Smooth muscle cell (in vitro differentiated cells): ENCODE results near the gene INPP4A. TPM values are rescaled to one million over a fixed set of nuclear protein-coding genes. Genes with fewer than 3 reads are reported as not detected.
A peak's percentile ranks its signal among the peaks of the same experiment; 100 is the strongest.

Source experiments
- DNase-seq: peaks from one replicate; lab custom pipeline; 2025; ENCODE audit not compliant: unreplicated experiment; lab: John Stamatoyannopoulos, UW
- H2AFZ ChIP-seq: fragments of 200-600 bp; sonication (generic); 2 replicates; pipeline ENCODE4 v1.6.0; 2016; ENCODE audit warnings: antibody characterized with exemption, low read depth, mild to moderate bottlenecking
- H3F3A ChIP-seq: fragments of 200-600 bp; sonication (generic); 2 replicates; pipeline ENCODE4 v1.6.0; 2017; ENCODE audit warnings: antibody characterized with exemption, low read depth
- H3K27ac ChIP-seq: fragments of 200-600 bp; sonication (generic); 2 replicates; pipeline ENCODE4 v1.5.1; 2016; ENCODE audit warnings: low read depth, mild to moderate bottlenecking
- H3K27me3 ChIP-seq: fragments of 200-600 bp; sonication (generic); 2 replicates; pipeline ENCODE4 v1.6.1; 2016; ENCODE audit warnings: low read depth, mild to moderate bottlenecking
- H3K36me3 ChIP-seq: fragments of 200-600 bp; sonication (generic); 2 replicates; pipeline ENCODE4 v1.5.1; 2016; ENCODE audit warnings: low read depth
- H3K4me1 ChIP-seq: fragments of 200-600 bp; sonication (generic); 2 replicates; pipeline ENCODE4 v1.5.1; 2016; ENCODE audit warnings: low read depth
- H3K4me2 ChIP-seq: fragments of 200-600 bp; sonication (generic); 2 replicates; pipeline ENCODE4 v1.6.0; 2016; ENCODE audit warnings: mild to moderate bottlenecking
- H3K4me3 ChIP-seq: fragments of 200-600 bp; sonication (generic); 2 replicates; pipeline ENCODE4 v1.5.1; 2016; ENCODE audit warnings: mild to moderate bottlenecking
- H3K79me2 ChIP-seq: fragments of 200-600 bp; sonication (generic); 2 replicates; pipeline ENCODE4 v1.6.0; 2016; ENCODE audit warnings: low read depth, mild to moderate bottlenecking
- H3K9ac ChIP-seq: fragments of 200-600 bp; sonication (generic); 2 replicates; pipeline ENCODE4 v1.6.0; 2016; ENCODE audit warnings: low read depth
- H3K9me3 ChIP-seq: fragments of 200-600 bp; sonication (generic); replicated peaks from 2 replicates; pipeline ENCODE4 v1.5.1; 2016; ENCODE audit warnings: low read depth
- H4K20me1 ChIP-seq: fragments of 200-600 bp; sonication (generic); 2 replicates; pipeline ENCODE4 v1.6.0; 2016; ENCODE audit warnings: low read depth
- WGBS: methylation state at CpG from one replicate; pipeline ENCODE4 v1.1.7; 2016; ENCODE audit warnings: low lambda C conversion rate; 5-methylcytosine and 5-hydroxymethylcytosine counted together
- polyA plus RNA-seq: library from polyadenylated mRNA; unstranded; fragments of >200 nt; fragmentation: Nextera tagmentation; extraction: Ambion mirVana; gene quantifications from 2 replicates; pipeline ENCODE4 v1.2.1, GENCODE V29; 2016
- total RNA-seq: library from RNA; depleted of rRNA; stranded (reverse); fragments of >200 nt; gene quantifications from 2 replicates; pipeline ENCODE4 v1.2.3, GENCODE V29; 2014
- TF ChIP-seq, protein P1 (sequence below): fragments of 200-600 bp; sonication (generic); IDR thresholded peaks from 2 replicates; pipeline ENCODE4 v1.5.1; 2017; ENCODE audit warnings: borderline replicate concordance, mild to moderate bottlenecking, antibody characterized with exemption; ENCODE audit not compliant: insufficient read depth, poor library complexity, severe bottlenecking

INPP4A gene
- total and polyA plus RNA-seq, 2 experiments from 2014 or later: 10.1 to 17.3 TPM

DNA sequence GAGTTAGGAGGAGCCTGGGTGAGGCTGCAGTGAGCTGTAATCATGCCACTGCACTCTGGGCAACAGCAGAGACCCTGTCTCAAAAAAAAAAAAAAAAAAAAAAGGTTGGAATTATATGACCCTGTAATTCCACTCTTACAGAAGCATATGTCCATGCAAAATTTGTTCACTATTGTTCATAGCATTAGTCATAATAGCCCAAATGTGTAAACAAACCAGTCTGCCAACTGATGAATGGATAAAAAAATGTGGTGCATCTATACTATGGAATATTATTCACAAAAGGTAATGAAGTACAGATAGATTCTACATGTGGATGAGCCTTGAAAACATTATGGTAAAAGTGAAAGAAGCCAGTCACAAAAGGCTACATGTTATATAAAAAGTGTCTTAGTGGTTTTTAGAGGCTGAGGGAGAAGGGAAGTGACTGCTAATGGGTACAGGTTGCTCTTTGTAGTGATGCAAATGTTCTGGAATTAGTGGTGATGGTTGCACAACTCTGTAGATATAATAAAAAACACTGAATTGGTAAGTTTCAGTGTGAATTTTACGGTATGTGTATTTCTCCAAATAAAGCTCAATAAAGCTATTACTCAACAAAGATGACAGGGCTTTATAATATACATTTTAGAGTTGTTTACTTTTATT is 154.2 kb downstream of the INPP4A start:
- Histone ChIP-seq H3K27ac (no peak overlapping the region), H3K36me3 (peaks cover 13% of the 10 kb centered on the region), H3K4me3 (no peak overlapping the region), H3K9me3 (no peaks in the 10 kb centered on the region), H3K79me2 (no peaks in the 10 kb centered on the region), H3K27me3 (no peaks in the 10 kb centered on the region), H4K20me1 (peaks cover 8% of the 10 kb centered on the region), H3K9ac (no peak overlapping the region), H2AFZ (no peak overlapping the region), H3K4me1 (no peaks in the 10 kb centered on the region), H3F3A (peaks cover 4% of the 10 kb centered on the region), H3K4me2 (no peak overlapping the region)
- TF ChIP-seq, protein P1, sequence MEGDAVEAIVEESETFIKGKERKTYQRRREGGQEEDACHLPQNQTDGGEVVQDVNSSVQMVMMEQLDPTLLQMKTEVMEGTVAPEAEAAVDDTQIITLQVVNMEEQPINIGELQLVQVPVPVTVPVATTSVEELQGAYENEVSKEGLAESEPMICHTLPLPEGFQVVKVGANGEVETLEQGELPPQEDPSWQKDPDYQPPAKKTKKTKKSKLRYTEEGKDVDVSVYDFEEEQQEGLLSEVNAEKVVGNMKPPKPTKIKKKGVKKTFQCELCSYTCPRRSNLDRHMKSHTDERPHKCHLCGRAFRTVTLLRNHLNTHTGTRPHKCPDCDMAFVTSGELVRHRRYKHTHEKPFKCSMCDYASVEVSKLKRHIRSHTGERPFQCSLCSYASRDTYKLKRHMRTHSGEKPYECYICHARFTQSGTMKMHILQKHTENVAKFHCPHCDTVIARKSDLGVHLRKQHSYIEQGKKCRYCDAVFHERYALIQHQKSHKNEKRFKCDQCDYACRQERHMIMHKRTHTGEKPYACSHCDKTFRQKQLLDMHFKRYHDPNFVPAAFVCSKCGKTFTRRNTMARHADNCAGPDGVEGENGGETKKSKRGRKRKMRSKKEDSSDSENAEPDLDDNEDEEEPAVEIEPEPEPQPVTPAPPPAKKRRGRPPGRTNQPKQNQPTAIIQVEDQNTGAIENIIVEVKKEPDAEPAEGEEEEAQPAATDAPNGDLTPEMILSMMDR: no peak
- no peak for DNase-seq
- WGBS: 100% methylated on average over 1 of the region's 1 CpG

DNA sequence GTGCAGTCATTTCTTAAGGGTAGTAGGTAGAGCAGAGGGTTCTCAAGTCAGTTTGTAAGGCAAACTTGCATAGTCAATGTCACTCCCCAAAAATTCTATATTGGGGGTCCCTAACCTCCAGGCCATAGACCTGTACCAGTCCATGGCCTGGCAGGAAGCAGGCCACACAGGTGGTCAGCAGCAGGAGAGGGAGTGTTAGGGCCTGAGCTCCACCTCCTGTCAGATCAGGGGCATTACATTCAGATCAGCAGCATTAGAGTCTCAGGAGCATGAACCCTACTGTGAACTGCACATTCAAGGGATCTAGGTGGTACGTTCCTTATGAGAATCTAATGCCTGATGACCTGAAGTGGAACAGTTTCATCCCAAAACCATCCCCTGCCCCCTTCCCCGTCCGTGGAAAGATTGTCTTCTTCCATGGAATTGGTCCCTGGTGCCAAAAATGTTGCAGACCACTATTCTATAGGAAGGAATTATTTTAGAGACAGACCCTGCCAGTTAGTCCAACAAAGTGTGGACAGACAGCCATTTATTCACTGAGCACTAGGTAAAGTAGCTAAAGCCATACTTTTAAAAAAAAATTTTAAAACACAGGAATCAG is 157.0 kb downstream of the INPP4A start:
- no peak overlapping the region for H2AFZ ChIP-seq
- peaks cover 12% of the 10 kb centered on the region for H3K79me2 ChIP-seq
- H3F3A ChIP-seq: peaks cover 4% of the 10 kb centered on the region
- H3K4me3 ChIP-seq: no peak overlapping the region
- no peak overlapping the region for H3K9ac ChIP-seq
- no peak overlapping the region for H3K4me2 ChIP-seq
- no peaks in the 10 kb centered on the region for H3K27me3 ChIP-seq
- peaks cover 13% of the 10 kb centered on the region for H3K36me3 ChIP-seq
- no peak for DNase-seq
- no peaks in the 10 kb centered on the region for H3K4me1 ChIP-seq
- 72% methylated on average over 3 of the region's 3 CpGs for WGBS
- H3K27ac ChIP-seq: no peak overlapping the region
- H4K20me1 ChIP-seq: peaks cover 11% of the 10 kb centered on the region
- TF ChIP-seq, protein P1: peak; percentile 42
- no peaks in the 10 kb centered on the region for H3K9me3 ChIP-seq

DNA sequence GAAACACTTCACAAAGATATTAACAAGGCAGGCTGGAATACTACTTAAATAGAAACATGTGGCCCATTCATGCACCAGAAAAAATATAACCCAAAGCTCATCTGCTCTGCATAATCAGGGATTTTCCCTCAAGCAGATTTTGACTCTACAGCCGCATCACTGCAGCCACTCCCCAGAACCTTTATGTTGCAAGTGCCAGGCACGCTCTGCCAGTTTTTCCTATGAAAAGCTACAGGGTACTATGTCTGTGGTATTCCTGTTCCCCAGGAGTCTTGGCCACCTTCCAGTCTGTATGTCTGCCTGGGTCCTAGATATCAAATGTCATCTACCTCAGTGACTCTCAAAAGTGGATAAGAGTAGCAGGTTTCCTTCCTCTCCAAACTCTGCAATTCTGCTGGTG is 159.9 kb downstream of the INPP4A start:
- peaks cover 11% of the 10 kb centered on the region for H3K36me3 ChIP-seq
- no peaks in the 10 kb centered on the region for H3K27me3 ChIP-seq
- TF ChIP-seq, protein P1: no peak
- H3K4me2 ChIP-seq: no peak overlapping the region
- H3K9ac ChIP-seq: no peak overlapping the region
- H3K9me3 ChIP-seq: no peaks in the 10 kb centered on the region
- no peak overlapping the region for H2AFZ ChIP-seq
- DNase-seq: no peak
- no peak overlapping the region for H3K4me3 ChIP-seq
- peaks cover 4% of the 10 kb centered on the region for H3F3A ChIP-seq
- H4K20me1 ChIP-seq: peaks cover 11% of the 10 kb centered on the region
- H3K79me2 ChIP-seq: peaks cover 33% of the 10 kb centered on the region
- no peak overlapping the region for H3K27ac ChIP-seq
- WGBS: 90% methylated on average over 2 of the region's 2 CpGs
- H3K4me1 ChIP-seq: peaks cover 10% of the 10 kb centered on the region
